ENCODE measurements around the gene SLC9A7.

Gene SLC9A7

GRCh38 chrX:46611658-46612362 lies 147.1 kb downstream of the SLC9A7 start:
- ChIA-PET CTCF (interaction anchor here (0.6 to 1.2 kb wide), 2 partner anchors 57 to 865 kb away, joined by 3 to 7 read pairs; no protein-coding TSS in a partner anchor), POLR2A (no interaction called here)
- no peak for TF ChIP-seq ZNF121 (tag by site-specific recombination; IDR thresholded peaks at IDR 0.05)
- Histone ChIP-seq H3K9me3 (ENCODE audit: control insufficient read depth, insufficient read depth, low read depth, low read length) (no peaks in the 10 kb centered on the region), H3K36me3 (ENCODE audit: control insufficient read depth in 2 of 2, insufficient read depth in 1 of 2, low read length in 2 of 2) (peaks cover 0 to 9% of the 10 kb centered on the region in 2 experiments; a peak in 1 of 3 replicates), H3K4me3 (ENCODE audit: low read depth, low read length) (no peak overlapping the region), H3K4me1 (ENCODE audit: control insufficient read depth, insufficient read depth, low read length) (no peaks in the 10 kb centered on the region), H3K27ac (ENCODE audit: extremely low read depth, low read depth, low read length) (no peak overlapping the region)

DNA sequence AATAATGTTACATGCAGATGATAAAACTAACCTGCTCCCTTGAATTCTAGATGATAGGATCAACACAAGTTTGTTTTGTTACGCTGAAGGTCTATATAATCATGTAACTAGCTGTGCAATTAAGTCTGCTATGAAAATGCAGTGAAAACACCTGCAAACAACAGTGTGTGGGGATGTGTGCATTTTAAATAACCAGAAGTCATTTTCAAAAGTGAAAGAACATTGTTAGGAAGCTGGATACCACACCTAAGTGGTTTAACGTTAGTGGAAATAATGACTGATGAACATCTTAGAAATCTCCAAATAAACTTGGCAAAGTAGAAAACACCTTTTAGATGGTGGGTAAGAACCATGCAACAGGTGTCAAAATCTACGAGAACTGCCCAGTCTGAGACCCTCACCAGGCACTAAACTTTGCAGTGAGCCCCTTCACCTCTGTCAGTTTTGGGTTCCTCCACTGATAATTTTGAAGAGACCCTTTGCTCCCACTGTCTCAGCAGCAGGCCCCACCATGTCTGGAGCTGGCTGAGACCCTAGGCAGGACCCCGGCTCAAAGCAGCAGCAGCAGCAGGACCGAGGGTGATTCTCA lies 148.8 kb downstream of the SLC9A7 start:
- H3K9me3 ChIP-seq (ENCODE audit: control insufficient read depth, insufficient read depth, low read depth, low read length), result no peaks in the 10 kb centered on the region
- POLR2A ChIA-PET, result no interaction called here
- TF ChIP-seq SCRT1 (tag by site-specific recombination; IDR thresholded peaks at IDR 0.05; ENCODE audit: borderline replicate concordance), result 0 out of 2 replicates have a peak, but pooled peaks have one; percentile 32
- TF ChIP-seq ZFP3 (tag by site-specific recombination; IDR thresholded peaks at IDR 0.05; ENCODE audit: low read depth), result no peak
- TF ChIP-seq REST (tag by site-specific recombination; IDR thresholded peaks at IDR 0.05), result no peak
- no peak for TF ChIP-seq ZNF391 (tag by site-specific recombination; IDR thresholded peaks at IDR 0.05; ENCODE audit: borderline replicate concordance, low read depth)
- peak; percentile 51; the same call in 1 of the 2 replicates for TF ChIP-seq SCRT2 (tag by site-specific recombination; IDR thresholded peaks at IDR 0.05)

DNA sequence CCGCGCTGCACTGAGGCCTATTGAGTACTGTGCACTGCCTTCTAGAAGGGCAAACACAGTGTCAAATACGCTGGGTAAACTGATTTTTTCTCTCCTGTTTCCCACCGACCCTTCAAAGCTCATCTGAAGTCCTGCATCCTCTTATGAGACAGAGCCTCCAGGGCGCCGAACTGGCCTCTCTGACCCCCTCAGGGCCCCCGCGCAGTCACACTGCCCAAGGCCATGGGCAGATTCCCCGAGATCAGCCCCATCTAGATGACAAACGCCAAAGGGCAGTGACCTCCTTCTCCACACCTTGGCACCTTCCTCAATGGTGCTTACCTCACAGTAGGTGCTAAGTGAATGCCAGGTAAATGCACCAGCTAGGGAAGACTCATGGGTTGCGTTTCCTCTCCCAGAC lies 151.0 kb downstream of the SLC9A7 start:
- Histone ChIP-seq H3K4me3 (ENCODE audit: low read depth, low read length) (no peak overlapping the region), H3K9me3 (ENCODE audit: control insufficient read depth, insufficient read depth, low read depth, low read length) (no peaks in the 10 kb centered on the region), H3K36me3 (ENCODE audit: control insufficient read depth in 2 of 2, insufficient read depth in 1 of 2, low read length in 2 of 2) (peaks cover 0 to 7% of the 10 kb centered on the region in 2 experiments; a peak in 2 of 3 replicates), H3K27ac (ENCODE audit: extremely low read depth, low read depth, low read length) (no peak overlapping the region), H3K4me1 (ENCODE audit: control insufficient read depth, insufficient read depth, low read length) (no peaks in the 10 kb centered on the region)
- no peak for TF ChIP-seq SP7 (tag by site-specific recombination; IDR thresholded peaks at IDR 0.05)
- TF ChIP-seq, protein P1, sequence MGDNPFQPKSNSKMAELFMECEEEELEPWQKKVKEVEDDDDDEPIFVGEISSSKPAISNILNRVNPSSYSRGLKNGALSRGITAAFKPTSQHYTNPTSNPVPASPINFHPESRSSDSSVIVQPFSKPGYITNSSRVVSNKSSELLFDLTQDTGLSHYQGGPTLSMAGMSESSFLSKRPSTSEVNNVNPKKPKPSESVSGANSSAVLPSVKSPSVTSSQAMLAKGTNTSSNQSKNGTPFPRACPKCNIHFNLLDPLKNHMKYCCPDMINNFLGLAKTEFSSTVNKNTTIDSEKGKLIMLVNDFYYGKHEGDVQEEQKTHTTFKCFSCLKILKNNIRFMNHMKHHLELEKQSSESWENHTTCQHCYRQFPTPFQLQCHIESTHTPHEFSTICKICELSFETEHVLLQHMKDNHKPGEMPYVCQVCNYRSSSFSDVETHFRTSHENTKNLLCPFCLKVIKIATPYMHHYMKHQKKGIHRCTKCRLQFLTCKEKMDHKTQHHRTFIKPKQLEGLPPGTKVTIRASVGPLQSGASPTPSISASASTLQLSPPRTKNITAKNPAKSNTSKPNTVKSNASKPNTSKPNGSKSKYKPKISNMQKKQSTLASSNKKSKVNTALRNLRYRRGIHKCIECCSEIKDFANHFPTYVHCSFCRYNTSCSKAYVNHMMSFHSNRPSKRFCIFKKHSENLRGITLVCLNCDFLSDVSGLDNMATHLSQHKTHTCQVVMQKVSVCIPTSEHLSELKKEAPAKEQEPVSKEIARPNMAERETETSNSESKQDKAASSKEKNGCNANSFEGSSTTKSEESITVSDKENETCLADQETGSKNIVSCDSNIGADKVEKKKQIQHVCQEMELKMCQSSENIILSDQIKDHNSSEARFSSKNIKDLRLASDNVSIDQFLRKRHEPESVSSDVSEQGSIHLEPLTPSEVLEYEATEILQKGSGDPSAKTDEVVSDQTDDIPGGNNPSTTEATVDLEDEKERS (tag by site-specific recombination; IDR thresholded peaks at IDR 0.05), result no peak
- TF ChIP-seq HOXC10 (CRISPR knock-in tag; IDR thresholded peaks at IDR 0.05), result no peak
- TF ChIP-seq ZNF324 (tag by site-specific recombination; IDR thresholded peaks at IDR 0.05), result no peak
- TF ChIP-seq YY1 (tag by site-specific recombination; IDR thresholded peaks at IDR 0.05), result no peak
- TF ChIP-seq INSM2 (tag by site-specific recombination; IDR thresholded peaks at IDR 0.05), result no peak
- no peak for TF ChIP-seq ZSCAN4 (tag by site-specific recombination; IDR thresholded peaks at IDR 0.05)
- TF ChIP-seq ZNF600 (tag by site-specific recombination; IDR thresholded peaks at IDR 0.05), result no peak
- TF ChIP-seq ZNF560 (tag by site-specific recombination; IDR thresholded peaks at IDR 0.05; ENCODE audit: borderline replicate concordance), result no peak
- no peak for TF ChIP-seq REST (tag by site-specific recombination; IDR thresholded peaks at IDR 0.05)
- ChIA-PET POLR2A (no interaction called here), CTCF (interaction anchor here (1.2 kb wide), 1 partner anchor 53 kb away, joined by 4 read pairs; no protein-coding TSS in a partner anchor)

More for the DNA sequence above, 148.8 kb downstream of the SLC9A7 start:
- Histone ChIP-seq H3K4me3 (ENCODE audit: low read depth, low read length) (no peak overlapping the region), H3K4me1 (ENCODE audit: control insufficient read depth, insufficient read depth, low read length) (no peaks in the 10 kb centered on the region), H3K27ac (ENCODE audit: extremely low read depth, low read depth, low read length) (no peak overlapping the region), H3K36me3 (ENCODE audit: control insufficient read depth in 2 of 2, insufficient read depth in 1 of 2, low read length in 2 of 2) (peaks cover 0 to 14% of the 10 kb centered on the region in 2 experiments; a peak in 1 of 3 replicates)
- CTCF ChIA-PET, result interaction anchor here (0.7 to 1.5 kb wide), 2 partner anchors 11 to 1041 kb away, joined by 3 to 5 read pairs; no protein-coding TSS in a partner anchor
